ENCODE results near the gene HEATR5A. TPM values are rescaled to one million over a fixed set of nuclear protein-coding genes. Genes with fewer than 3 reads are reported as not detected.
"Not testable (repeated sequence)": the region's sequence is repeated elsewhere in the genome, so short reads cannot be mapped to it uniquely, and the experiment has no call there.

The HEATR5A gene
- total and polyA plus RNA-seq, 2 donors from 2014 or later, result 8.0 to 30.4 TPM

GRCh38 chr14:31320216-31320615 is 100.1 kb downstream of the HEATR5A start:
- intact Hi-C loops (cut with DNase I), result no loop called here
- no peak overlapping the region for H3K27ac ChIP-seq (ENCODE audit: low read depth in 2 of 2, low read length in 2 of 2)
- peaks cover 0 to 4% (median 0%) of the 10 kb centered on the region in 3 donors for H3K36me3 ChIP-seq (ENCODE audit: control insufficient read depth in 2 of 3, insufficient read depth in 3 of 3, low read length in 3 of 3)
- H3K4me3 ChIP-seq (ENCODE audit: low read length in 3 of 3), result no peak overlapping the region
- no peaks in the 10 kb centered on the region for H3K4me1 ChIP-seq (ENCODE audit: control insufficient read depth in 2 of 3, insufficient read depth in 2 of 3, low read depth in 1 of 3, low read length in 3 of 3)
- H3K9ac ChIP-seq (ENCODE audit: low read length in 3 of 3), result no peak overlapping the region
- TF ChIP-seq CTCF (IDR thresholded peaks at IDR 0.05; ENCODE audit: borderline replicate concordance, extremely low read depth, insufficient read depth), result no peak
- FAIRE-seq (no peak), DNase-seq (no peak)
- H3K27me3 ChIP-seq (ENCODE audit: control insufficient read depth, insufficient read depth, low read length), result no peaks in the 10 kb centered on the region
- no peaks in the 10 kb centered on the region for H3K9me3 ChIP-seq (ENCODE audit: control insufficient read depth in 2 of 3, insufficient read depth in 1 of 3, low read length in 3 of 3)

- no peak overlapping the region for H3K9ac ChIP-seq (ENCODE audit: low read length in 3 of 3)
- intact Hi-C loops (cut with DNase I), result no loop called here
- no peak for FAIRE-seq
- no peaks in the 10 kb centered on the region for H3K27me3 ChIP-seq (ENCODE audit: control insufficient read depth, insufficient read depth, low read length)
- DNase-seq, result no peak
- H3K4me1 ChIP-seq (ENCODE audit: control insufficient read depth in 2 of 3, insufficient read depth in 2 of 3, low read depth in 1 of 3, low read length in 3 of 3), result no peaks in the 10 kb centered on the region
- no peak for TF ChIP-seq CTCF (IDR thresholded peaks at IDR 0.05; ENCODE audit: borderline replicate concordance, extremely low read depth, insufficient read depth)
- no peak overlapping the region for H3K27ac ChIP-seq (ENCODE audit: low read depth in 2 of 2, low read length in 2 of 2)
- H3K36me3 ChIP-seq (ENCODE audit: control insufficient read depth in 2 of 3, insufficient read depth in 3 of 3, low read length in 3 of 3), result peaks cover 0 to 4% (median 0%) of the 10 kb centered on the region in 3 donors
- H3K4me3 ChIP-seq (ENCODE audit: low read length in 3 of 3), result no peak overlapping the region
- H3K9me3 ChIP-seq (ENCODE audit: control insufficient read depth in 2 of 3, insufficient read depth in 1 of 3, low read length in 3 of 3), result no peaks in the 10 kb centered on the region
These were observed 100.6 kb downstream of the HEATR5A start for GRCh38 chr14:31319701-31320100.

GRCh38 chr14:31312934-31313333 is 107.4 kb downstream of the HEATR5A start:
- Histone ChIP-seq H3K9ac (ENCODE audit: low read length in 3 of 3) (no peak overlapping the region), H3K9me3 (ENCODE audit: control insufficient read depth in 2 of 3, insufficient read depth in 1 of 3, low read length in 3 of 3) (no peaks in the 10 kb centered on the region), H3K4me3 (ENCODE audit: low read length in 3 of 3) (no peak overlapping the region), H3K27me3 (ENCODE audit: control insufficient read depth, insufficient read depth, low read length) (no peaks in the 10 kb centered on the region), H3K36me3 (ENCODE audit: control insufficient read depth in 2 of 3, insufficient read depth in 3 of 3, low read length in 3 of 3) (peaks cover 2 to 12% (median 4%) of the 10 kb centered on the region in 3 donors), H3K27ac (ENCODE audit: low read depth in 2 of 2, low read length in 2 of 2) (no peak overlapping the region), H3K4me1 (ENCODE audit: control insufficient read depth in 2 of 3, insufficient read depth in 2 of 3, low read depth in 1 of 3, low read length in 3 of 3) (no peaks in the 10 kb centered on the region)
- DNase-seq (no peak), FAIRE-seq (no peak)
- intact Hi-C loops (cut with DNase I), result no loop called here
- no peak for TF ChIP-seq CTCF (IDR thresholded peaks at IDR 0.05; ENCODE audit: borderline replicate concordance, extremely low read depth, insufficient read depth)

GRCh38 chr14:31312370-31312769 is 108.0 kb downstream of the HEATR5A start:
- H3K9me3 ChIP-seq (ENCODE audit: control insufficient read depth in 2 of 3, insufficient read depth in 1 of 3, low read length in 3 of 3); FAIRE-seq; H3K4me3 ChIP-seq (ENCODE audit: low read length in 3 of 3); DNase-seq; H3K27ac ChIP-seq (ENCODE audit: low read depth in 2 of 2, low read length in 2 of 2); H3K4me1 ChIP-seq (ENCODE audit: control insufficient read depth in 2 of 3, insufficient read depth in 2 of 3, low read depth in 1 of 3, low read length in 3 of 3); intact Hi-C loops (cut with DNase I); H3K27me3 ChIP-seq (ENCODE audit: control insufficient read depth, insufficient read depth, low read length); H3K9ac ChIP-seq (ENCODE audit: low read length in 3 of 3): not testable (repeated sequence)
- peaks cover 2 to 12% (median 6%) of the 10 kb centered on the region in 3 donors for H3K36me3 ChIP-seq (ENCODE audit: control insufficient read depth in 2 of 3, insufficient read depth in 3 of 3, low read length in 3 of 3)

All from kidney (tissue), 14 donors.